Liver (tissue), 9 donors: ENCODE measurements around the gene NUDT1. TPM values are rescaled to one million over a fixed set of nuclear protein-coding genes. Genes with fewer than 3 reads are reported as not detected.

Experiments used
- DNase-seq: peaks from one replicate; pipeline ENCODE4 v3.0.0-alpha.2; 2017; ENCODE audit warnings: low spot score
- H3K27ac ChIP-seq, 2 donors: one replicate each; pipeline ENCODE4 v1.7.0; 2013; ENCODE audit warnings: inconsistent platforms in 2 of 2, low read length in 2 of 2, control low read depth in 1 of 2, low read depth in 1 of 2, mild to moderate bottlenecking in 1 of 2
- H3K27me3 ChIP-seq, 4 donors: one replicate each; pipeline versions ENCODE4 v1.6.1 to v1.7.0; 2013; ENCODE audit warnings: low read length in 3 of 4, inconsistent platforms in 1 of 4, mild to moderate bottlenecking in 1 of 4, moderate library complexity in 1 of 4; ENCODE audit not compliant: control insufficient read depth in 4 of 4, insufficient read depth in 4 of 4
- H3K36me3 ChIP-seq, 4 donors: one replicate each; pipeline versions ENCODE4 v1.6.1 to v1.7.0; 2013; ENCODE audit warnings: low read length in 3 of 4, mild to moderate bottlenecking in 3 of 4, low read depth in 1 of 4, moderate library complexity in 1 of 4; ENCODE audit not compliant: control insufficient read depth in 4 of 4, insufficient read depth in 3 of 4
- H3K4me1 ChIP-seq, 4 donors: one replicate each; pipeline versions ENCODE4 v1.6.1 to v1.7.0; 2013; ENCODE audit warnings: low read length in 3 of 4, mild to moderate bottlenecking in 3 of 4, moderate library complexity in 1 of 4; ENCODE audit not compliant: control insufficient read depth in 4 of 4, insufficient read depth in 4 of 4
- H3K4me3 ChIP-seq, 3 donors: one replicate each; pipeline versions ENCODE4 v1.6.1 to v1.7.0; 2013; ENCODE audit warnings: low read length in 3 of 3, control low read depth in 1 of 3, low read depth in 1 of 3, mild to moderate bottlenecking in 1 of 3
- H3K9ac ChIP-seq, 2 donors: one replicate each; pipeline ENCODE4 v1.7.0; 2013; ENCODE audit warnings: low read length in 2 of 2, mild to moderate bottlenecking in 2 of 2, moderate library complexity in 2 of 2, control low read depth in 1 of 2, low read depth in 1 of 2
- H3K9me3 ChIP-seq, 4 donors: one replicate each; pipeline versions ENCODE4 v1.6.1 to v1.7.0; 2013; ENCODE audit warnings: low read length in 3 of 4; ENCODE audit not compliant: control insufficient read depth in 4 of 4
- EGR1 ChIP-seq, 2 donors: IDR thresholded peaks; 2 replicates each; pipeline ENCODE4 v1.6.1; 2016 to 2018; ENCODE audit warnings: antibody characterized with exemption in 2 of 2, low read depth in 2 of 2
- FOXA1 ChIP-seq: IDR thresholded peaks from 2 replicates; pipeline ENCODE4 v1.6.1; 2016; ENCODE audit warnings: antibody characterized with exemption
- HNF4A ChIP-seq, 2 donors: conservative IDR thresholded peaks; 2 replicates each; pipeline ENCODE4 v1.6.1; 2016; ENCODE audit warnings: antibody characterized with exemption in 2 of 2, mild to moderate bottlenecking in 2 of 2
- HNF4G ChIP-seq: IDR thresholded peaks from 2 replicates; pipeline ENCODE4 v1.6.1; 2016; ENCODE audit warnings: antibody characterized with exemption
- MAX ChIP-seq: IDR thresholded peaks from 2 replicates; pipeline ENCODE4 v1.6.1; 2016; ENCODE audit warnings: antibody characterized with exemption
- RAD21 ChIP-seq, 2 donors: IDR thresholded peaks; 2 replicates each; pipeline ENCODE4 v1.6.1; 2016; ENCODE audit warnings: antibody characterized with exemption in 2 of 2, mild to moderate bottlenecking in 2 of 2
- REST ChIP-seq: IDR thresholded peaks from 2 replicates; pipeline ENCODE4 v1.6.1; 2016; ENCODE audit warnings: antibody characterized with exemption, mild to moderate bottlenecking
- TAF1 ChIP-seq: conservative IDR thresholded peaks from 2 replicates; pipeline ENCODE4 v1.6.1; 2016; ENCODE audit warnings: antibody characterized with exemption, mild to moderate bottlenecking
- YY1 ChIP-seq: IDR thresholded peaks from 2 replicates; pipeline ENCODE4 v1.6.1; 2016; ENCODE audit warnings: antibody characterized with exemption, mild to moderate bottlenecking
- WGBS: extraction: QIAGEN DNeasy Blood & Tissue Kit; methylation state at CpG from one replicate; pipeline ENCODE4 v1.1.7; 2013; 5-methylcytosine and 5-hydroxymethylcytosine counted together
- polyA plus RNA-seq, 2 donors: library from polyadenylated mRNA; stranded (reverse) in 1 of 2; unstranded in 1 of 2; fragments of 200-250 nt in 1 of 2; fragments of >200 nt in 1 of 2; fragmentation: Nextera tagmentation in 1 of 2; extraction: Ambion mirVana in 1 of 2; gene quantifications; one replicate each; pipeline versions ENCODE4 v1.2.1 to v1.2.3, GENCODE V29; 2013 to 2015
- total RNA-seq, 2 donors: library from RNA; depleted of rRNA; stranded (reverse); fragments of >200 nt; gene quantifications; one replicate each; pipeline ENCODE4 v1.2.3, GENCODE V29; 2014
- TF ChIP-seq, protein P1 (sequence below): fragments of 150-350 bp; IDR thresholded peaks from 2 replicates; pipeline ENCODE4 v1.5.1; 2017; ENCODE audit warnings: improper control_type of control experiment, low read depth, low read length; ENCODE audit not compliant: missing input control
- TF ChIP-seq, protein P2 (sequence below): IDR thresholded peaks from 2 replicates; pipeline ENCODE4 v1.6.1; 2016; ENCODE audit warnings: antibody characterized with exemption
- TF ChIP-seq, protein P3 (sequence below): IDR thresholded peaks from 2 replicates; pipeline ENCODE4 v1.6.1; 2016; ENCODE audit warnings: antibody characterized with exemption
- donor health status: healthy.
- donor health status: healthy.
- donor health status: healthy.
- donor health status: healthy.
- donor health status: healthy.

Gene NUDT1
- total and polyA plus RNA-seq, 4 donors, result 1.0 to 22.3 (median 3.1) TPM

- peaks cover 3 to 10% (median 5%) of the 10 kb centered on the region in 4 donors for H3K36me3 ChIP-seq
- no peak overlapping the region for H3K4me3 ChIP-seq
- H3K4me1 ChIP-seq, result no peaks in the 10 kb centered on the region
- peaks cover 0 to 5% (median 3%) of the 10 kb centered on the region in 4 donors for H3K9me3 ChIP-seq
- no peak overlapping the region for H3K9ac ChIP-seq
- WGBS, result 93% methylated on average over 10 of the region's 10 CpGs
- no peaks in the 10 kb centered on the region for H3K27me3 ChIP-seq
- TF ChIP-seq HNF4A (conservative IDR thresholded peaks at IDR 0.05) (no peak), RAD21 (IDR thresholded peaks at IDR 0.05) (no peak), HNF4G (no peak)
- H3K27ac ChIP-seq, result no peak overlapping the region
- peak; percentile 30 for DNase-seq
Measured at GRCh38 chr7:2198760-2199159, 43.3 kb upstream of the NUDT1 start.

- H3K9ac ChIP-seq, result no peak overlapping the region
- DNase-seq, result peak; percentile 20
- H3K4me3 ChIP-seq, result no peak overlapping the region
- H3K27ac ChIP-seq, result no peak overlapping the region
- WGBS, result 97% methylated on average over 16 of the region's 16 CpGs
- no peaks in the 10 kb centered on the region for H3K4me1 ChIP-seq
- H3K27me3 ChIP-seq, result no peaks in the 10 kb centered on the region
- TF ChIP-seq FOXA1, result no peak
- no peak for TF ChIP-seq EGR1 (IDR thresholded peaks at IDR 0.05; ENCODE audit: low read depth in 2 of 2)
- no peak for TF ChIP-seq REST
- TF ChIP-seq, protein P1, sequence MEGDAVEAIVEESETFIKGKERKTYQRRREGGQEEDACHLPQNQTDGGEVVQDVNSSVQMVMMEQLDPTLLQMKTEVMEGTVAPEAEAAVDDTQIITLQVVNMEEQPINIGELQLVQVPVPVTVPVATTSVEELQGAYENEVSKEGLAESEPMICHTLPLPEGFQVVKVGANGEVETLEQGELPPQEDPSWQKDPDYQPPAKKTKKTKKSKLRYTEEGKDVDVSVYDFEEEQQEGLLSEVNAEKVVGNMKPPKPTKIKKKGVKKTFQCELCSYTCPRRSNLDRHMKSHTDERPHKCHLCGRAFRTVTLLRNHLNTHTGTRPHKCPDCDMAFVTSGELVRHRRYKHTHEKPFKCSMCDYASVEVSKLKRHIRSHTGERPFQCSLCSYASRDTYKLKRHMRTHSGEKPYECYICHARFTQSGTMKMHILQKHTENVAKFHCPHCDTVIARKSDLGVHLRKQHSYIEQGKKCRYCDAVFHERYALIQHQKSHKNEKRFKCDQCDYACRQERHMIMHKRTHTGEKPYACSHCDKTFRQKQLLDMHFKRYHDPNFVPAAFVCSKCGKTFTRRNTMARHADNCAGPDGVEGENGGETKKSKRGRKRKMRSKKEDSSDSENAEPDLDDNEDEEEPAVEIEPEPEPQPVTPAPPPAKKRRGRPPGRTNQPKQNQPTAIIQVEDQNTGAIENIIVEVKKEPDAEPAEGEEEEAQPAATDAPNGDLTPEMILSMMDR, result no peak
- TF ChIP-seq, protein P2, sequence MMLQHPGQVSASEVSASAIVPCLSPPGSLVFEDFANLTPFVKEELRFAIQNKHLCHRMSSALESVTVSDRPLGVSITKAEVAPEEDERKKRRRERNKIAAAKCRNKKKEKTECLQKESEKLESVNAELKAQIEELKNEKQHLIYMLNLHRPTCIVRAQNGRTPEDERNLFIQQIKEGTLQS, result no peak
- no peak for TF ChIP-seq MAX
- no peak for TF ChIP-seq TAF1
- TF ChIP-seq, protein P3, sequence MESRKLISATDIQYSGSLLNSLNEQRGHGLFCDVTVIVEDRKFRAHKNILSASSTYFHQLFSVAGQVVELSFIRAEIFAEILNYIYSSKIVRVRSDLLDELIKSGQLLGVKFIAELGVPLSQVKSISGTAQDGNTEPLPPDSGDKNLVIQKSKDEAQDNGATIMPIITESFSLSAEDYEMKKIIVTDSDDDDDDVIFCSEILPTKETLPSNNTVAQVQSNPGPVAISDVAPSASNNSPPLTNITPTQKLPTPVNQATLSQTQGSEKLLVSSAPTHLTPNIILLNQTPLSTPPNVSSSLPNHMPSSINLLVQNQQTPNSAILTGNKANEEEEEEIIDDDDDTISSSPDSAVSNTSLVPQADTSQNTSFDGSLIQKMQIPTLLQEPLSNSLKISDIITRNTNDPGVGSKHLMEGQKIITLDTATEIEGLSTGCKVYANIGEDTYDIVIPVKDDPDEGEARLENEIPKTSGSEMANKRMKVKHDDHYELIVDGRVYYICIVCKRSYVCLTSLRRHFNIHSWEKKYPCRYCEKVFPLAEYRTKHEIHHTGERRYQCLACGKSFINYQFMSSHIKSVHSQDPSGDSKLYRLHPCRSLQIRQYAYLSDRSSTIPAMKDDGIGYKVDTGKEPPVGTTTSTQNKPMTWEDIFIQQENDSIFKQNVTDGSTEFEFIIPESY, result no peak
- TF ChIP-seq HNF4A (conservative IDR thresholded peaks at IDR 0.05), result no peak
- TF ChIP-seq YY1, result no peak
- H3K9me3 ChIP-seq, result peaks cover 0 to 5% (median 3%) of the 10 kb centered on the region in 4 donors
- H3K36me3 ChIP-seq, result peaks cover 3 to 10% (median 5%) of the 10 kb centered on the region in 4 donors
Measured at GRCh38 chr7:2199528-2199927, 42.5 kb upstream of the NUDT1 start.
